Suprapubic skin (tissue), 3 donors: ENCODE measurements around the gene MRM3.

Source experiments
- CTCF ChIP-seq, 2 donors: fragments of 200-600 bp in 1 of 2; fragments of 450-650 bp in 1 of 2; sonication (generic) in 1 of 2; IDR thresholded peaks; one replicate each; pipeline ENCODE4 v1.5.1; 2016 to 2019; ENCODE audit warnings: antibody characterized with exemption in 2 of 2, mild to moderate bottlenecking in 1 of 2, moderate library complexity in 1 of 2
- POLR2AphosphoS5 ChIP-seq, 3 donors: sonication (generic); formaldehyde crosslinking; IDR thresholded peaks; one replicate each; pipeline ENCODE4 v1.6.1; 2017; ENCODE audit warnings: antibody characterized with exemption in 3 of 3

- TF ChIP-seq CTCF (IDR thresholded peaks at IDR 0.05) (no peak), POLR2AphosphoS5 (IDR thresholded peaks at IDR 0.05) (no peak)
Observed at GRCh38 chr17:778096-778495, 4.1 kb upstream of the MRM3 start.
